ENCODE data around the gene WDR77.

DNA sequence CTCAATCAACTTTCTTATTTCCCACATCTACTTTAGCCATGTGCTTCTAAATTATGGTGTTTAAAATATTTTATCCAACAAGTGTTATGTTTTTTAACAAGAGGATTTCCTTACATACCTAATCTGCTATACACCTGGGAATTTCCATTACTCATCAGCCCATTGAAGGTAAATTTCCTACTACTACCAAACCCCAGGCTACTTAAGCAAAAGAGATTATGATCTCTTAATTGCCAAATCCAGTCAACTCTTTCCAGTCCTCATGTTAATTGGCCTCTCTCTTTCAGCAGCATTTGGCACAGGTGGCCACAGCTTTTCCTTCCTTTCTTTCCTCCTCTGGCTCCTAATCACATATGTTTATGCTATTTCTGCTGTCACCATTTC, 19.7 kb upstream of the WDR77 start:
- TF ChIP-seq EZH2phosphoT487 (IDR thresholded peaks at IDR 0.05; ENCODE audit: low read depth, severe bottlenecking, unreplicated experiment): no peak
- TF ChIP-seq, protein P1, sequence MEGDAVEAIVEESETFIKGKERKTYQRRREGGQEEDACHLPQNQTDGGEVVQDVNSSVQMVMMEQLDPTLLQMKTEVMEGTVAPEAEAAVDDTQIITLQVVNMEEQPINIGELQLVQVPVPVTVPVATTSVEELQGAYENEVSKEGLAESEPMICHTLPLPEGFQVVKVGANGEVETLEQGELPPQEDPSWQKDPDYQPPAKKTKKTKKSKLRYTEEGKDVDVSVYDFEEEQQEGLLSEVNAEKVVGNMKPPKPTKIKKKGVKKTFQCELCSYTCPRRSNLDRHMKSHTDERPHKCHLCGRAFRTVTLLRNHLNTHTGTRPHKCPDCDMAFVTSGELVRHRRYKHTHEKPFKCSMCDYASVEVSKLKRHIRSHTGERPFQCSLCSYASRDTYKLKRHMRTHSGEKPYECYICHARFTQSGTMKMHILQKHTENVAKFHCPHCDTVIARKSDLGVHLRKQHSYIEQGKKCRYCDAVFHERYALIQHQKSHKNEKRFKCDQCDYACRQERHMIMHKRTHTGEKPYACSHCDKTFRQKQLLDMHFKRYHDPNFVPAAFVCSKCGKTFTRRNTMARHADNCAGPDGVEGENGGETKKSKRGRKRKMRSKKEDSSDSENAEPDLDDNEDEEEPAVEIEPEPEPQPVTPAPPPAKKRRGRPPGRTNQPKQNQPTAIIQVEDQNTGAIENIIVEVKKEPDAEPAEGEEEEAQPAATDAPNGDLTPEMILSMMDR (IDR thresholded peaks at IDR 0.05; ENCODE audit: poor library complexity): no peak
